GM18907 (cell line): Measurements from ENCODE around the gene OR52I2.

Experiments
- ATAC-seq: cut with Tn5 transposase; IDR thresholded peaks from one replicate; pipeline ENCODE4 v1.9.1; 2021; ENCODE audit warnings: mild to moderate bottlenecking, moderate library complexity; ENCODE audit not compliant: unreplicated experiment

The OR52I2 gene

GRCh38 chr11:4581443-4581842, at the start of gene OR52I2:
OR52I2 (plus strand) TSS chr11:4581743.
- ATAC-seq = no peak

- no peak for ATAC-seq
These were observed 41.8 kb upstream of the OR52I2 start for GRCh38 chr11:4539603-4540219.

GRCh38 chr11:4541071-4541470, 40.5 kb upstream of the OR52I2 start:
- ATAC-seq = no peak

- no peak for ATAC-seq
These were observed 38.0 kb upstream of the OR52I2 start for GRCh38 chr11:4543561-4543960.

GRCh38 chr11:4544891-4545290, 36.7 kb upstream of the OR52I2 start, which contains the start of gene OR52M1:
OR52M1 (plus strand) TSS chr11:4545191; CDS start chr11:4545191, 0 bp downstream.
- no peak for ATAC-seq

GRCh38 chr11:4546878-4547277, 34.7 kb upstream of the OR52I2 start:
- no peak for ATAC-seq

- no peak for ATAC-seq
These were observed 34.1 kb upstream of the OR52I2 start for GRCh38 chr11:4547416-4547815.

GRCh38 chr11:4551346-4551979, 30.1 kb upstream of the OR52I2 start:
- ATAC-seq = no peak

- ATAC-seq = no peak
These were observed 21.8 kb upstream of the OR52I2 start for GRCh38 chr11:4559527-4560440.

GRCh38 chr11:4560467-4560866, 21.1 kb upstream of the OR52I2 start:
- no peak for ATAC-seq

GRCh38 chr11:4565371-4565770, 16.2 kb upstream of the OR52I2 start:
- no peak for ATAC-seq

GRCh38 chr11:4569075-4569474, 12.5 kb upstream of the OR52I2 start:
- ATAC-seq = no peak

GRCh38 chr11:4576880-4577279, 4.7 kb upstream of the OR52I2 start:
- no peak for ATAC-seq

GRCh38 chr11:4577761-4578160, 3.8 kb upstream of the OR52I2 start:
- no peak for ATAC-seq

GRCh38 chr11:4578624-4579023, 2.9 kb upstream of the OR52I2 start:
- no peak for ATAC-seq

- ATAC-seq = no peak
These were observed 1.4 kb upstream of the OR52I2 start for GRCh38 chr11:4580124-4580523.

- no peak for ATAC-seq
These were observed 7.5 kb downstream of the OR52I2 start for GRCh38 chr11:4589017-4589416.

- ATAC-seq = no peak
These were observed 12.2 kb downstream of the OR52I2 start, which contains the start of gene OR52I1 for GRCh38 chr11:4593739-4594138. OR52I1 (plus strand) TSS chr11:4594039; CDS start chr11:4594039, 0 bp downstream.

- no peak for ATAC-seq
These were observed 23.5 kb downstream of the OR52I2 start for GRCh38 chr11:4605057-4605456.

GRCh38 chr11:4606231-4607015, 24.9 kb downstream of the OR52I2 start:
- ATAC-seq = no peak

- ATAC-seq = no peak
These were observed 25.6 kb downstream of the OR52I2 start for GRCh38 chr11:4607096-4607495.
